IPS-15b (cell line): ENCODE data around the gene RAC2.

Experiments
- H3K27me3 ChIP-seq: one replicate; pipeline ENCODE4 v1.6.1; 2013; ENCODE audit warnings: low read length; ENCODE audit not compliant: control insufficient read depth, insufficient read depth
- H3K36me3 ChIP-seq: one replicate; pipeline ENCODE4 v1.6.1; 2013; ENCODE audit warnings: low read length; ENCODE audit not compliant: control insufficient read depth, insufficient read depth
- H3K4me1 ChIP-seq: one replicate; pipeline ENCODE4 v1.6.1; 2013; ENCODE audit warnings: mild to moderate bottlenecking, low read length; ENCODE audit not compliant: control insufficient read depth, insufficient read depth
- H3K4me3 ChIP-seq: one replicate; pipeline ENCODE4 v1.5.1; 2013; ENCODE audit warnings: low read depth, low read length
- H3K9ac ChIP-seq: one replicate; pipeline ENCODE4 v1.6.1; 2013; ENCODE audit warnings: low read depth, mild to moderate bottlenecking, low read length
- H3K9me3 ChIP-seq: one replicate; pipeline ENCODE4 v1.6.1; 2013; ENCODE audit warnings: mild to moderate bottlenecking, low read length; ENCODE audit not compliant: control insufficient read depth, insufficient read depth

The RAC2 gene

GRCh38 chr22:37190262-37190780, 53.7 kb downstream of the RAC2 start:
- Histone ChIP-seq H3K27me3 (no peaks in the 10 kb centered on the region), H3K4me3 (no peak overlapping the region), H3K9ac (no peak overlapping the region), H3K36me3 (no peaks in the 10 kb centered on the region), H3K4me1 (peaks cover 22% of the 10 kb centered on the region), H3K9me3 (no peaks in the 10 kb centered on the region)

- Histone ChIP-seq H3K9ac (no peak overlapping the region), H3K4me1 (peaks cover 22% of the 10 kb centered on the region), H3K4me3 (no peak overlapping the region), H3K36me3 (no peaks in the 10 kb centered on the region), H3K27me3 (no peaks in the 10 kb centered on the region), H3K9me3 (no peaks in the 10 kb centered on the region)
Measured at GRCh38 chr22:37188901-37189466, 55.1 kb downstream of the RAC2 start.

- Histone ChIP-seq H3K36me3 (no peaks in the 10 kb centered on the region), H3K4me3 (peak within 1 kb of the TSS; percentile 61), H3K9ac (peak within 1 kb of the TSS; percentile 70), H3K4me1 (peaks cover 22% of the 10 kb centered on the region), H3K9me3 (no peaks in the 10 kb centered on the region), H3K27me3 (no peaks in the 10 kb centered on the region)
Measured at GRCh38 chr22:37187891-37188761, 55.9 kb downstream of the RAC2 start, which contains the start of gene C1QTNF6. Gene C1QTNF6 (minus strand): TSS chr22:37188247. CDS start chr22:37188213, 34 bp downstream.

DNA sequence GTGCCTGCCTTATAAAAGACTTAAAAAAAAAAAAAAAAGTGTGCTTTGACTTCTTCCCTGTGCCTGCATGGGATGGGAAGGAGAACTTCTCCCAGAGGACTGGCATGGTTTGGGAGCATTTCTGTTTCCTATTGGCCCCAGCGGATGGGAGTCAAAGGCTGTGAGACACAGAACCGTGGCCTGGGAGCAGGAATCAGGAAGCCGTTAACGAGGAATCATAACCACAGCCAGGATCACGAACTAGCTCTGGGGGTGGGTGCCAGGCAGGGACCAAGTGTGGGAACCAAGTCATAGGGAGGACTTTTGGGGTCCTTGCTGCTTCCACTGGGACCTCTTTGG, 56.5 kb downstream of the RAC2 start:
- Histone ChIP-seq H3K27me3 (no peaks in the 10 kb centered on the region), H3K4me3 (peak overlapping the region; percentile 61), H3K36me3 (no peaks in the 10 kb centered on the region), H3K4me1 (peaks cover 22% of the 10 kb centered on the region), H3K9me3 (no peaks in the 10 kb centered on the region), H3K9ac (peak overlapping the region; percentile 70)

- no peaks in the 10 kb centered on the region for H3K9me3 ChIP-seq
- no peak overlapping the region for H3K9ac ChIP-seq
- H3K36me3 ChIP-seq = no peaks in the 10 kb centered on the region
- peak overlapping the region; percentile 61 for H3K4me3 ChIP-seq
- H3K4me1 ChIP-seq = peaks cover 22% of the 10 kb centered on the region
- H3K27me3 ChIP-seq = no peaks in the 10 kb centered on the region
Measured at GRCh38 chr22:37186997-37187522, 57.0 kb downstream of the RAC2 start.

DNA sequence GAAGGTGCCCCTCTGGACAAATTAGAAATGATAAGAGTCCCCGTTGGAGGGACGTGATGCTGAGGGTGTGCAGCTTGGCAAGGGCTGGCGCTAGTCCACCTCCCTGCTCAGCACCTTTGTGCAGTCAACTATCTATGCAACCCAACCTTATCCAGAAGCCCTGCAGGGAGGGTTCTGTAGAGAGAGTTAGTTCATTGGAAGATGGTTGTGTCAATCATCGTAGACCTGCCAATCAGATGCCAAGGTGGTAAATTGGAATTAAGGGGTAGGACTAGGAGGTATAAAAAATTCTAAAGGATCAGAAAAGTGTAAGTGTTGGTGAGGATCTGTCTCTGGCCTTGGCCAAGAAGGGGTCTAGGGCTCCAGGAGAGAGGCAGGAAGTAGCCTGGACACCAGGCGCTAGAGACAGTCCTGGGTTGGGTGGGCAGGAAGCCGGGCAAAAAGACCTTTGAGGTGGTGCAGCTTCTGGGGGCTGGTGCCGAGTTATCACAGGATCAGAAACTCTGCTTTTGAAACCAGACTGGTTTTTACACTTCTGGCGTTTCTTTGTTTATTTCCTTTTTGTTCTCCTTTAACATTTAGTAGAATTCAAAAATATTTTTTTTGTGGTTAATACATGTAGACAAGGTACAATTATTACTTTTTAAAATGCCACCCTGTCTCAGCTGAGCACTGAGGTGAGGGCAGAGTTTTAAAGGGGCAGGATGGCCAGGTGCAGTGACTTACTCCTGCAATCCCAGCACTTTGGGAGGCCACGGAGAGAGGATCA, 57.7 kb downstream of the RAC2 start:
- no peak overlapping the region for H3K4me3 ChIP-seq

GRCh38 chr22:37185646-37186227, 58.3 kb downstream of the RAC2 start:
- Histone ChIP-seq H3K4me3 (no peak overlapping the region), H3K9ac (no peak overlapping the region), H3K4me1 (peaks cover 22% of the 10 kb centered on the region), H3K36me3 (no peaks in the 10 kb centered on the region), H3K9me3 (no peaks in the 10 kb centered on the region), H3K27me3 (no peaks in the 10 kb centered on the region)

More for the DNA sequence above, 57.7 kb downstream of the RAC2 start:
- no peaks in the 10 kb centered on the region for H3K9me3 ChIP-seq
- peaks cover 22% of the 10 kb centered on the region for H3K4me1 ChIP-seq
- no peaks in the 10 kb centered on the region for H3K27me3 ChIP-seq
- H3K36me3 ChIP-seq = no peaks in the 10 kb centered on the region
- no peak overlapping the region for H3K9ac ChIP-seq

- Histone ChIP-seq H3K9me3 (no peaks in the 10 kb centered on the region), H3K27me3 (no peaks in the 10 kb centered on the region), H3K36me3 (no peaks in the 10 kb centered on the region), H3K4me1 (peaks cover 22% of the 10 kb centered on the region), H3K4me3 (no peak overlapping the region), H3K9ac (no peak overlapping the region)
Measured at GRCh38 chr22:37184816-37185541, 59.1 kb downstream of the RAC2 start.

GRCh38 chr22:37184380-37184755, 59.7 kb downstream of the RAC2 start:
- no peak overlapping the region for H3K9ac ChIP-seq
- H3K36me3 ChIP-seq = no peaks in the 10 kb centered on the region
- H3K27me3 ChIP-seq = no peaks in the 10 kb centered on the region
- H3K4me1 ChIP-seq = peaks cover 22% of the 10 kb centered on the region
- no peak overlapping the region for H3K4me3 ChIP-seq
- H3K9me3 ChIP-seq = no peaks in the 10 kb centered on the region

DNA sequence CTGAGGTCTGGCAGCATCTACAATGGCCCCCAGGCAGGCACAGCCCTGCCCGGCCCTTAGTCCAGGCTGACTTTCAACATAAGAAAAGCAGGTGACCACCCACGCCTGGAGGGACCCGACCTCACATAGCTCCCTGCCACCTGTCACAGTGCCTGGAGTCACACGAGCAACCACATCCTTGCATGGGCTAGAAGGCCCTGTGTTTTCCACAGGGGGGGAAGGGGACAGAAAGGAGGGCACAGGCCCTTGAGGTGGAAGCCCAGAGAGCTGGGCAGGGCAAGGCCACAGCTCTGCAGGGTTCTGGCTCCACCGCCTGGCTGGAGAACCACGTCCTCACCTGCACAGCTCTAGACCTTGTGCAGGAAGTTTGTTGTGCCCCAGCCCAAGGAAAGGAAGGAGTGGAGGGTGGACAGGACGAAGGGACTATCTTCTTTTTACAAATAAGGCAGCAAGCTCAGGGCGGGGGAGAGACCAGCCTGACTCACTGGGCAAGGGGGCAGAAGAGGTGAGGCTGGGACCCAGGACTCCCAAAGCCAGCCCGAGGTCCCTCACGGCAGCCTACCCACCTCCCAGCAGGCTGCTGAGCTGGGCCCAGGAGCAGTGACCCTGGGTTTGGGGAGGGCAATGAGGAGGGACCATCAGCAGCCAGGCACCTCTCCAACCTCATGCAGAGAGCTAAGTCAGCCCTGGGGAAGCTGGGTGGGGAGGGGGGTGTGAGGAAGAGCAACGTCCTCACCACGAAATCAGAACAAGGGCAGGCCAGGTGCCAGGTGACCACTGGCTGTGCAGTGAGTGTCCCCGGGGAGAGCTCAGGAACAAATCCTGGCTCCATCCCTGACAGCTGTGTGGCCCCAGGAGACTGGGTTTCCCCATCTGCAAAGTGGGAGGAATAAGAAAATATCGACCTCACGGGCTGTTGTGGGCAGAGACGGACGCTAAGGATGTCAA, 60.4 kb downstream of the RAC2 start:
- H3K4me3 ChIP-seq = no peak overlapping the region
- H3K9ac ChIP-seq = no peak overlapping the region
- peaks cover 16% of the 10 kb centered on the region for H3K4me1 ChIP-seq
- H3K36me3 ChIP-seq = no peaks in the 10 kb centered on the region
- H3K9me3 ChIP-seq = no peaks in the 10 kb centered on the region
- no peaks in the 10 kb centered on the region for H3K27me3 ChIP-seq
